HepG2 (cell line): ENCODE data around the gene MASP1. TPM values are rescaled to one million over a fixed set of nuclear protein-coding genes. Genes with fewer than 3 reads are reported as not detected.

ENCODE experiments used
- CAMTA2 ChIP-seq: sonication (generic); formaldehyde crosslinking; IDR thresholded peaks from 2 replicates; pipeline ENCODE4 v1.4.0; 2020; ENCODE audit warnings: mild to moderate bottlenecking, missing genetic modification reagents, borderline replicate concordance
- HOXA3 ChIP-seq: sonication (generic); formaldehyde crosslinking; IDR thresholded peaks from 2 replicates; pipeline ENCODE4 v1.5.0; 2020; ENCODE audit warnings: missing genetic modification reagents
- TRIM24 ChIP-seq: sonication (generic); formaldehyde crosslinking; IDR thresholded peaks from 2 replicates; pipeline ENCODE4 v1.8.0; 2022; ENCODE audit warnings: mild to moderate bottlenecking, missing genetic modification reagents
- ZNF460 ChIP-seq: sonication (generic); formaldehyde crosslinking; IDR thresholded peaks from 2 replicates; pipeline ENCODE4 v1.5.1; 2020; ENCODE audit warnings: missing genetic modification reagents, mild to moderate bottlenecking, borderline replicate concordance
- ZNF652 ChIP-seq: IDR thresholded peaks from 2 replicates; pipeline ENCODE4 v1.6.1; 2016; ENCODE audit warnings: low read depth, borderline replicate concordance
- polyA plus RNA-seq, 8 experiments: library from polyadenylated mRNA; depleted of rRNA in 3 of 8; stranded (reverse) in 7 of 8; unstranded in 1 of 8; fragments of >200 nt; fragmentation: Illumina TruSeq in 4 of 8; extraction: Trizol in 4 of 8; gene quantifications; 2 replicates each; pipeline versions ENCODE4 v1.2.1 to v1.2.3, GENCODE V29; 2011 to 2016; ENCODE audit warnings: low read depth in 4 of 8, missing spikeins in 1 of 8, mixed read lengths in 1 of 8; ENCODE audit not compliant: insufficient read depth in 1 of 8
- total RNA-seq, 5 experiments: library from RNA; depleted of rRNA; stranded (reverse); fragments of >200 nt; fragmentation: Illumina TruSeq; extraction: Trizol; gene quantifications; 2 replicates each; pipeline ENCODE4 v1.2.3, GENCODE V29; 2016; ENCODE audit warnings: low read depth in 1 of 5
- TF ChIP-seq, protein P1 (sequence below): IDR thresholded peaks from 2 replicates; pipeline ENCODE4 v1.6.1; 2016
- TF ChIP-seq, protein P2 (sequence below): sonication (generic); formaldehyde crosslinking; IDR thresholded peaks from 2 replicates; pipeline ENCODE4 v1.5.0; 2020; ENCODE audit warnings: mild to moderate bottlenecking, missing genetic modification reagents
- TF ChIP-seq, protein P3 (sequence below): sonication (generic); formaldehyde crosslinking; IDR thresholded peaks from 2 replicates; pipeline ENCODE4 v1.4.0; 2020; ENCODE audit warnings: mild to moderate bottlenecking, missing genetic modification reagents

The MASP1 gene
- total and polyA plus RNA-seq, 2 of the 13 experiments (the other 11 are each of a cell fraction or from before 2014, with no cell fraction given) = 10.8 to 56.0 TPM

DNA sequence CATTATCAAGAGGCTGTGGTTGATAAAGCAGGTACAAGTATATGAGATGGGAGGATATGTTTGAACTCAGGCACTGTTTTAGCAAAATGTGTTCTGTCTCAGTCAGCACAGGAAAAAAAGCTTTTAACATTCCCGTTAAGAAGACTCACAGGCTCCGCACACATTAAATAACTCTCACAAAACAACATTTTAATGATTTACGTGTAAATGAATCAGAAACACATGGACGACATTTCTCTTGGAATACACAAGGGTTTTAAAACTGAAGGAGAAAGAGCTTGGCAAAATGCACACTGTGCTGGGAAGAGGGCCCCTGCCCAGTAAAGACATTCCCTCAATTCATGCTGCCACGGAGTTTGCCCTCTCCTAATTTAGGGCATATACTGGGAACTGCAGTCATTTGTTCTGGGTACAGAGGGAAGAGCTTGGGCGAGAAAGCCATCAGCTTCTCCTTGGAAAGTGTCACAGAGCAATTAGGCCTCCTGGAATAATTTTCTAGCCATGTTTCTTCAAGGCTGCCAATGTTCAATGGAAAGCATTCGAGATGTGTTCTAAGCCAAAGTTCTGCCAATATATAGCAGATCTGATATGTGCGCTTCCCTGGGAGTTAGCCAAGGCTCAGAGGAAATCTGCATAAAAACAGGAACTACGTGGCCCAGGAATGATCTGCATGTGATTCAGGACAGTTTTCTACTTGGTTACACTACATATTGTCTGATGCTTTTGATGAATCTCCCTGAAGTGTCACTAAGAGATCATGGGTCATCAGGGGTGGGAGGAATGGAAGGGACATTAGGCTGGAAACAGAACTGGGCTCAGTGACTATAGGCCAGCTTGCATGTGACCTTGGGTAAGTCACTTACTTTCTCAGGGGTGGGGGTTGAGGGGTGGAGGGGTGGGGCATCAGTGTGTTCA, 2.2 kb upstream of the MASP1 start (continued):
- TF ChIP-seq, protein P1, sequence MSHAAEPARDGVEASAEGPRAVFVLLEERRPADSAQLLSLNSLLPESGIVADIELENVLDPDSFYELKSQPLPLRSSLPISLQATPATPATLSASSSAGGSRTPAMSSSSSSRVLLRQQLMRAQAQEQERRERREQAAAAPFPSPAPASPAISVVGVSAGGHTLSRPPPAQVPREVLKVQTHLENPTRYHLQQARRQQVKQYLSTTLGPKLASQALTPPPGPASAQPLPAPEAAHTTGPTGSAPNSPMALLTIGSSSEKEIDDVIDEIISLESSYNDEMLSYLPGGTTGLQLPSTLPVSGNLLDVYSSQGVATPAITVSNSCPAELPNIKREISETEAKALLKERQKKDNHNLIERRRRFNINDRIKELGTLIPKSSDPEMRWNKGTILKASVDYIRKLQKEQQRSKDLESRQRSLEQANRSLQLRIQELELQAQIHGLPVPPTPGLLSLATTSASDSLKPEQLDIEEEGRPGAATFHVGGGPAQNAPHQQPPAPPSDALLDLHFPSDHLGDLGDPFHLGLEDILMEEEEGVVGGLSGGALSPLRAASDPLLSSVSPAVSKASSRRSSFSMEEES (CRISPR knock-in tag) = no peak
- TF ChIP-seq ZNF460 (CRISPR knock-in tag) (no peak), ZNF652 (CRISPR knock-in tag) (no peak), CAMTA2 (CRISPR knock-in tag) (no peak), TRIM24 (CRISPR knock-in tag) (no peak), HOXA3 (CRISPR knock-in tag) (no peak)
- TF ChIP-seq, protein P2, sequence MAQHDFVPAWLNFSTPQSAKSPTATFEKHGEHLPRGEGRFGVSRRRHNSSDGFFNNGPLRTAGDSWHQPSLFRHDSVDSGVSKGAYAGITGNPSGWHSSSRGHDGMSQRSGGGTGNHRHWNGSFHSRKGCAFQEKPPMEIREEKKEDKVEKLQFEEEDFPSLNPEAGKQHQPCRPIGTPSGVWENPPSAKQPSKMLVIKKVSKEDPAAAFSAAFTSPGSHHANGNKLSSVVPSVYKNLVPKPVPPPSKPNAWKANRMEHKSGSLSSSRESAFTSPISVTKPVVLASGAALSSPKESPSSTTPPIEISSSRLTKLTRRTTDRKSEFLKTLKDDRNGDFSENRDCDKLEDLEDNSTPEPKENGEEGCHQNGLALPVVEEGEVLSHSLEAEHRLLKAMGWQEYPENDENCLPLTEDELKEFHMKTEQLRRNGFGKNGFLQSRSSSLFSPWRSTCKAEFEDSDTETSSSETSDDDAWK = no peak
- TF ChIP-seq, protein P3, sequence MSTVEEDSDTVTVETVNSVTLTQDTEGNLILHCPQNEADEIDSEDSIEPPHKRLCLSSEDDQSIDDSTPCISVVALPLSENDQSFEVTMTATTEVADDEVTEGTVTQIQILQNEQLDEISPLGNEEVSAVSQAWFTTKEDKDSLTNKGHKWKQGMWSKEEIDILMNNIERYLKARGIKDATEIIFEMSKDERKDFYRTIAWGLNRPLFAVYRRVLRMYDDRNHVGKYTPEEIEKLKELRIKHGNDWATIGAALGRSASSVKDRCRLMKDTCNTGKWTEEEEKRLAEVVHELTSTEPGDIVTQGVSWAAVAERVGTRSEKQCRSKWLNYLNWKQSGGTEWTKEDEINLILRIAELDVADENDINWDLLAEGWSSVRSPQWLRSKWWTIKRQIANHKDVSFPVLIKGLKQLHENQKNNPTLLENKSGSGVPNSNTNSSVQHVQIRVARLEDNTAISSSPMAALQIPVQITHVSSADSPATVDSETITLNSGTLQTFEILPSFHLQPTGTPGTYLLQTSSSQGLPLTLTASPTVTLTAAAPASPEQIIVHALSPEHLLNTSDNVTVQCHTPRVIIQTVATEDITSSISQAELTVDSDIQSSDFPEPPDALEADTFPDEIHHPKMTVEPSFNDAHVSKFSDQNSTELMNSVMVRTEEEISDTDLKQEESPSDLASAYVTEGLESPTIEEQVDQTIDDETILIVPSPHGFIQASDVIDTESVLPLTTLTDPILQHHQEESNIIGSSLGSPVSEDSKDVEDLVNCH = no peak
